Adrenal gland (tissue), 5 donors: ENCODE data around the gene AMACR.

ENCODE experiments used
- POLR2A ChIP-seq, 2 donors: fragments of 450-650 bp; IDR thresholded peaks; one replicate each; pipeline ENCODE4 v1.6.1; 2017; ENCODE audit warnings: antibody characterized with exemption in 2 of 2, mild to moderate bottlenecking in 2 of 2, moderate library complexity in 1 of 2
- TF ChIP-seq, protein P1 (sequence below), 6 experiments: fragments of 450-650 bp in 4 of 6; fragments of 200-600 bp in 2 of 6; sonication (generic) in 1 of 6; IDR thresholded peaks; 1 replicate in 5 of 6; 2 replicates in 1 of 6; pipeline versions ENCODE4 v1.5.1 to v1.8.0; 2016 to 2021; ENCODE audit warnings: antibody characterized with exemption in 6 of 6, mild to moderate bottlenecking in 2 of 6, moderate library complexity in 1 of 6
- donor health status: DM: no; HTN: no; CAD: no.

DNA sequence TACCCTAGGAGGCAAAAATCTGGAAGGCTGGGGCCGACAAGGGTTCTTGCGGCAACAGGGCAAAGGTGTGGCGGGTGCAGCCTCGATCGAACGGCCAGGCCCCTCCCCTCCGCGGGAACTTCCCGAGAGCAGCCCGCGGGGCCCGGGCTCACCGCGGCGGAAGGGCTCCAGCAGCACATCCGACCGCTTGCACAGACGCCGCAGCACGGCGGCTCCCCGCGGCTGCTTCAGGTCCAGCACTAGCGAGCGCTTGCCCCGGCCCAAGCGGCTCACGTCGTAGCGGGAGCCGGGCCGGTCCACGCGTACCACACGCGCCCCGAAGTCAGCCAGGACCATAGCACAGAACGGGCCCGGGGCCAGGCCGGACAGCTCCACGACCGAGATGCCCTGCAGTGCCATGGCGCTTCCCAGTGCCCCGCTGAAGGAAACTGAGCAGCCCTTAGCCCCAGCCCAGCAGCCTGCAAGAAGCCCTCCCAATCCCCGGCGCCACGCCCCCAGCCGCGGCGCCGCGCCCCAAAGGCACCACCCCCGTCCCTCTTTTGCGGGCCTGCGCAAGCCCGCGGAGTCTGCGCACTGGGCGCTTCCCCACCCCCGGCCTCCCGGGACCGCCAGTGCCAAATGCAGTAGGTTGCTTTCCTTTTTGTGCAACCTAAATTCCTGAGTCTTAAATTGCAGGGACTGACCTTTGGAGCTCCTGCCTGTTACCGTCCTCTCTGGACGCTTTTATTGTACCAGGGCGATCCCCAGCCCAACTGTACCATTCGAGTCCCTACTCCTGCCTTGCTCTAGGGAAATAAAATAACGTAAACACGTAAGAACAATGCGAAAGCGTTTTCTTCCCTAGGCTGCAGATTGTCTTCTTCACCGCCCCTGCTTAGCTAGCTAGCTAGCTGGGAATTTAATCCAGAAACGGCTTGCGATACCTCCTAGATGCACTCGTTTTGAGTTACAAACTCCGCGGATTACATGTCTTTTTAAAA, at the start of gene AMACR:
- TF ChIP-seq, protein P1, sequence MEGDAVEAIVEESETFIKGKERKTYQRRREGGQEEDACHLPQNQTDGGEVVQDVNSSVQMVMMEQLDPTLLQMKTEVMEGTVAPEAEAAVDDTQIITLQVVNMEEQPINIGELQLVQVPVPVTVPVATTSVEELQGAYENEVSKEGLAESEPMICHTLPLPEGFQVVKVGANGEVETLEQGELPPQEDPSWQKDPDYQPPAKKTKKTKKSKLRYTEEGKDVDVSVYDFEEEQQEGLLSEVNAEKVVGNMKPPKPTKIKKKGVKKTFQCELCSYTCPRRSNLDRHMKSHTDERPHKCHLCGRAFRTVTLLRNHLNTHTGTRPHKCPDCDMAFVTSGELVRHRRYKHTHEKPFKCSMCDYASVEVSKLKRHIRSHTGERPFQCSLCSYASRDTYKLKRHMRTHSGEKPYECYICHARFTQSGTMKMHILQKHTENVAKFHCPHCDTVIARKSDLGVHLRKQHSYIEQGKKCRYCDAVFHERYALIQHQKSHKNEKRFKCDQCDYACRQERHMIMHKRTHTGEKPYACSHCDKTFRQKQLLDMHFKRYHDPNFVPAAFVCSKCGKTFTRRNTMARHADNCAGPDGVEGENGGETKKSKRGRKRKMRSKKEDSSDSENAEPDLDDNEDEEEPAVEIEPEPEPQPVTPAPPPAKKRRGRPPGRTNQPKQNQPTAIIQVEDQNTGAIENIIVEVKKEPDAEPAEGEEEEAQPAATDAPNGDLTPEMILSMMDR (IDR thresholded peaks at IDR 0.05), result peak in 1 of 6 experiments; percentile 16
- TF ChIP-seq POLR2A (IDR thresholded peaks at IDR 0.05), result peak; percentile 91 to 92
